PC-9 (cell line): ENCODE measurements around the gene BRAP. TPM values are rescaled to one million over a fixed set of nuclear protein-coding genes. Genes with fewer than 3 reads are reported as not detected.
"Not testable (repeated sequence)": the region's sequence is repeated elsewhere in the genome, so short reads cannot be mapped to it uniquely, and the experiment has no call there.

Source experiments
- BruUV-seq: library from RNA; stranded (reverse); fragments of 400-500 nt; replicated peaks from 2 replicates; lab custom pipeline; 2021; lab: Mats Ljungman, UMichigan
- CTCF ChIA-PET: fragments of 300-600 bp; sonication (Branson Sonifier 250); formaldehyde crosslinking; loops from one replicate; lab custom pipeline; 2022; ENCODE audit warnings: antibody characterized with exemption; lab: Charles Lee
- POLR2A ChIA-PET: fragments of 300-600 bp; sonication (Branson Sonifier 250); formaldehyde crosslinking; loops from one replicate; lab custom pipeline; 2022; ENCODE audit warnings: antibody characterized with exemption; ENCODE audit not compliant: unreplicated experiment; lab: Charles Lee
- DNase-seq, 2 experiments: peaks; one replicate each; pipeline versions ENCODE4 v3.0.0 to v3.0.0-alpha.2; 2015 to 2022; ENCODE audit warnings: mixed read lengths in 1 of 2
- H2AFZ ChIP-seq: fragments of 200-600 bp; sonication (generic); 2 replicates; pipeline ENCODE4 v1.8.1; 2017; ENCODE audit warnings: antibody characterized with exemption
- H3F3A ChIP-seq: fragments of 200-600 bp; sonication (generic); 2 replicates; pipeline ENCODE4 v1.8.1; 2017; ENCODE audit warnings: antibody characterized with exemption, mild to moderate bottlenecking, low read depth; ENCODE audit not compliant: insufficient read depth
- H3K27ac ChIP-seq: fragments of 200-600 bp; sonication (generic); 2 replicates; pipeline ENCODE4 v1.6.1; 2016; ENCODE audit warnings: mixed run types
- H3K27me3 ChIP-seq: fragments of 200-600 bp; sonication (generic); 2 replicates; pipeline ENCODE4 v1.6.1; 2016; ENCODE audit warnings: low read depth, mixed run types; ENCODE audit not compliant: insufficient read depth
- H3K36me3 ChIP-seq: fragments of 200-600 bp; sonication (generic); 2 replicates; pipeline ENCODE4 v1.6.1; 2016; ENCODE audit warnings: low read depth, mixed run types
- H3K4me1 ChIP-seq: fragments of 200-600 bp; sonication (generic); replicated peaks from 2 replicates; pipeline ENCODE4 v1.6.1; 2016; ENCODE audit warnings: mixed run types; ENCODE audit not compliant: insufficient read depth
- H3K4me2 ChIP-seq: fragments of 200-600 bp; sonication (generic); 2 replicates; pipeline ENCODE4 v1.6.1; 2017; ENCODE audit warnings: mixed run types
- H3K4me3 ChIP-seq: fragments of 200-600 bp; sonication (generic); 2 replicates; pipeline ENCODE4 v1.6.1; 2016; ENCODE audit warnings: mixed run types
- H3K79me2 ChIP-seq: fragments of 200-600 bp; sonication (generic); 2 replicates; pipeline ENCODE4 v1.6.1; 2017; ENCODE audit warnings: low read depth, mixed run types
- H3K9me2 ChIP-seq: fragments of 200-600 bp; sonication (generic); 2 replicates; pipeline ENCODE4 v1.8.1; 2017; ENCODE audit warnings: mild to moderate bottlenecking; ENCODE audit not compliant: insufficient read depth
- H3K9me3 ChIP-seq: fragments of 200-600 bp; sonication (generic); 2 replicates; pipeline ENCODE4 v1.8.1; 2016; ENCODE audit warnings: low read depth; ENCODE audit not compliant: insufficient read depth
- H4K20me1 ChIP-seq: fragments of 200-600 bp; sonication (generic); 2 replicates; pipeline ENCODE4 v1.8.1; 2017; ENCODE audit not compliant: insufficient read depth
- EZH2 ChIP-seq: fragments of 200-600 bp; sonication (generic); IDR thresholded peaks from 2 replicates; pipeline ENCODE4 v1.8.0; 2017; ENCODE audit warnings: antibody characterized with exemption, low read depth
- intact Hi-C: fragments of 100-400 bp; cut with micrococcal nuclease; formaldehyde crosslinking; loops from one replicate; pipeline ENCODE4 v1.10.0; 2022; ENCODE audit not compliant: unreplicated experiment
- total RNA-seq: library from RNA; stranded (reverse); gene quantifications from 2 replicates; pipeline ENCODE4 v1.2.3, GENCODE V29; 2021
- TF ChIP-seq, protein P1 (sequence below): fragments of 200-600 bp; sonication (generic); conservative IDR thresholded peaks from 2 replicates; pipeline ENCODE4 v1.6.1; 2017; ENCODE audit warnings: mixed run types, antibody characterized with exemption, mild to moderate bottlenecking, moderate library complexity

Gene BRAP
- total RNA-seq, 1 experiment from 2014 or later, result 15.8 TPM

DNA sequence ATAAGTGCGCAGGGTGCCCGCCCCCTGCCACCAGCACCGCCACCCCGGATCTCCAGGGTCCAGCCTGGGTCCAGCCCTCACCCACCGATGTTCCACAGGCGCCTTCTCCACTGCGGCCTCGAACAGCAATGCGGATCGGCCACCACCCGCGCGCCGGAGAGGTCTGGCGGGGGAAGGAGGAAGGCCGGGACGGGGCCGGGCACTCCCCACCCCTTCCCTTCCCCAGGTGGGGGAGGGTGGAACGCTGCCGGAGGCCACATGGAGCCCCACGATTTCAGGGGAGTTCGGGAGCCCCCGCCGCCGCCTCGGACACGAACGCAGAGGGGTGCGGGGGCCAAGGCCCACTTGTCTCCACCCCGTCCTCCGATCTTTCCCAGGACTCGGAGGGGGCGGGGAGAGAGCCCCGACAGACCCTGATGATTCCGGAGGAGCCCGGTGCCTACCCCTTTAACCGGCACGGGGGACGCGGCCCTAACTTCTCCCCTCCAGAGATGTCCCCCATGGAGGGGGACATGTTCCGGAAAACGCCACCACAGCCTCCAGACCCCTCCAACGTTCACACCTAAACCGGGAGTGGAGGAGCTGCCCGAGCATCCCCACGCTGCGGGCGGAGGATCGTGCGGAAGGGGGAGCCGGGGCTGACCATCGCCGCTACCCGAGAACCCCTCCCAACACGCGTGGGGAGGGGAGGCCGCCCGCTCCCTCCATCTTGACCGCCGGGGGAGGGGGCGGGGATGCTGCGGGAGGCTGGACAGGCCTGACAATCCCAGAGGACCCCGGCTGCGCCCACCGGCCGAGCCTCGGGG lies 87.7 kb downstream of the BRAP start:
- TF ChIP-seq, protein P1, sequence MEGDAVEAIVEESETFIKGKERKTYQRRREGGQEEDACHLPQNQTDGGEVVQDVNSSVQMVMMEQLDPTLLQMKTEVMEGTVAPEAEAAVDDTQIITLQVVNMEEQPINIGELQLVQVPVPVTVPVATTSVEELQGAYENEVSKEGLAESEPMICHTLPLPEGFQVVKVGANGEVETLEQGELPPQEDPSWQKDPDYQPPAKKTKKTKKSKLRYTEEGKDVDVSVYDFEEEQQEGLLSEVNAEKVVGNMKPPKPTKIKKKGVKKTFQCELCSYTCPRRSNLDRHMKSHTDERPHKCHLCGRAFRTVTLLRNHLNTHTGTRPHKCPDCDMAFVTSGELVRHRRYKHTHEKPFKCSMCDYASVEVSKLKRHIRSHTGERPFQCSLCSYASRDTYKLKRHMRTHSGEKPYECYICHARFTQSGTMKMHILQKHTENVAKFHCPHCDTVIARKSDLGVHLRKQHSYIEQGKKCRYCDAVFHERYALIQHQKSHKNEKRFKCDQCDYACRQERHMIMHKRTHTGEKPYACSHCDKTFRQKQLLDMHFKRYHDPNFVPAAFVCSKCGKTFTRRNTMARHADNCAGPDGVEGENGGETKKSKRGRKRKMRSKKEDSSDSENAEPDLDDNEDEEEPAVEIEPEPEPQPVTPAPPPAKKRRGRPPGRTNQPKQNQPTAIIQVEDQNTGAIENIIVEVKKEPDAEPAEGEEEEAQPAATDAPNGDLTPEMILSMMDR, result no peak
- TF ChIP-seq EZH2, result no peak
- Histone ChIP-seq H3F3A (peaks cover 30% of the 10 kb centered on the region), H3K36me3 (peaks cover 4% of the 10 kb centered on the region; the same call in 1 of the 2 replicates), H3K9me2 (no peaks in the 10 kb centered on the region), H3K79me2 (peaks cover 55% of the 10 kb centered on the region), H3K4me1 (peaks cover 55% of the 10 kb centered on the region), H3K4me3 (peak overlapping the region; percentile 98), H3K27me3 (no peaks in the 10 kb centered on the region), H2AFZ (peak overlapping the region; percentile 67), H4K20me1 (peaks cover 48% of the 10 kb centered on the region), H3K27ac (peak overlapping the region; percentile 63), H3K4me2 (peak overlapping the region; percentile 94), H3K9me3 (no peaks in the 10 kb centered on the region)
- intact Hi-C loops, result loop anchor here (1.0 to 10.0 kb wide), 2 partner anchors 47 to 63 kb away; no protein-coding TSS in a partner anchor
- no TSS peak for BruUV-seq
- ChIA-PET POLR2A (interaction anchor here (0.5 kb wide), 1 partner anchor 28 kb away, joined by 4 read pairs; no protein-coding TSS in a partner anchor), CTCF (no interaction called here)
- peak in 1 of 2 experiments; percentile 36 for DNase-seq

DNA sequence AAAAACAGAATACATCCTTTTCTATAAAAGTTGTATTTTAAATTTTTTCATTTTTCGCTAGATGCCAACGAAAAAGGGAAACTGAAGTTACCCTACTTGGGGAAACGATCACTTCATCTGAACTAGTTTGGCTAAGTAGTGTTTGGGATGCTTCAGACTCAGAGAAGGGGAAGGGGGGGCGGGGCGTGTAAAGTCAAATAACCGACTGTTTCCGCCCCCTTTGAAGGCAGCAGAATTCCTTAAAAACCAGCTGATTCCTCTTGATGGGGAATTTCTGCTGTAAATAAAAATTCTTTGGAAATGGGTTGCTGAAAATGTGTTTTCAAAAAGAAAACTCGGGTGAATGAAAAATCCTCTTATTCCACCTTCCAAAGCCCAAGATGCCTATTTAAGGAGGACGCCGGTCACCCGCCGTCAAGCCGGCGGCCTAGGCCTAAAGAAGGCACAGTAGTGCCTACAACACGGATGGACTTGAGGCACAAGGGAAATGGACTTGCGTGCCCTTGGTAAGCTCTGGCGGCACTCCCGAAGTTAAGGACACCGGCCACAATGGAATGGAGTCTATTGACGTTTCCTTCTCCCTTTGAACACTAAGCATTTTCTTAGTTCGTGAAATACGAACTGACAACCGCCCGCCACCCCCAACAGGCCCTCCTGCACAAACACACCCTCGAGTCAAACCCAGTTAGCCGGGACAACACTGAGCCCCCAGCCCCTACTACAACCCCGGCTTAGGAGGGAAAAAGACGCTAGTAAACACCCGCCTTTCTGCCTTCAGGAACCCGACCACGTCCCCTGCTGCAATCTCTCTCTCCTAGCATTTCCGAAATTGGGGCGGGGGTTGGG lies 88.5 kb downstream of the BRAP start:
- H2AFZ ChIP-seq, result peak overlapping the region; percentile 67; the same call in 1 of the 2 replicates
- H3K9me2 ChIP-seq, result no peaks in the 10 kb centered on the region
- TSS peak; percentile 50 for BruUV-seq
- peaks cover 56% of the 10 kb centered on the region for H4K20me1 ChIP-seq
- intact Hi-C loops, result loop anchor here (1.0 to 10.0 kb wide), 2 partner anchors 48 to 62 kb away; no protein-coding TSS in a partner anchor
- peak overlapping the region; percentile 63 for H3K27ac ChIP-seq
- H3F3A ChIP-seq, result peaks cover 28% of the 10 kb centered on the region
- CTCF ChIA-PET, result no interaction called here
- no peak for TF ChIP-seq EZH2
- TF ChIP-seq, protein P1, result no peak
- DNase-seq, result peak; percentile 24 to 68
- no peaks in the 10 kb centered on the region for H3K9me3 ChIP-seq
- POLR2A ChIA-PET, result interaction anchor here (0.6 kb wide), 1 partner anchor 45 kb away, joined by 4 read pairs; no protein-coding TSS in a partner anchor
- H3K4me1 ChIP-seq, result peaks cover 54% of the 10 kb centered on the region
- H3K36me3 ChIP-seq, result peaks cover 4% of the 10 kb centered on the region; the same call in 1 of the 2 replicates
- peaks cover 63% of the 10 kb centered on the region for H3K79me2 ChIP-seq
- no peaks in the 10 kb centered on the region for H3K27me3 ChIP-seq
- H3K4me3 ChIP-seq, result peak overlapping the region; percentile 98
- peak overlapping the region; percentile 94 for H3K4me2 ChIP-seq

DNA sequence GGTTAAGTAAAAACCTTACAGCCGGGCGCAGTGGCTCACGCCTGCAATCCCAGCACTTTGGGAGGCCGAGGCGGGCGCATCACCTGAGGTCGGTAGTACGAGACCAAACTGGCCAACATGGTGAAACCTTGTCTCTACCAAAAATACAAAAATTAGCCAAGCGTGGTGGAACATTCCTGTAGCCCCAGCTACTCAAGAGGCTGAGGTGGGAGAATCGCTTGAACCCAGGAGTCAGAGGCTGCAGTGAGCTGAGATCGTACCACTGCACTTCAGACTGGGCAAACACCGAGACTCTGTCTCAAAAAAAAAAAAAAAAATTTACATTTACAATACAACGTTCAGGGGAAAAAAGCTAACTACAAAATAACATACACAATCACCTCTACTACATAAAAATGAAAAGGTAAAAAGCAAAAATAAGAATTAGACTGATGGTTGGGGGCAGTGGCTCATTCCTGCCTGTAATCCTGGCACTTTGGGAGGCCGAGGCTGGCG lies 90.4 kb downstream of the BRAP start:
- DNase-seq, H3K27me3 ChIP-seq, H3K4me3 ChIP-seq, BruUV-seq, H3K27ac ChIP-seq, H3K9me2 ChIP-seq, H3K36me3 ChIP-seq, H3K9me3 ChIP-seq, POLR2A ChIA-PET, H2AFZ ChIP-seq: not testable (repeated sequence)
- peaks cover 81% of the 10 kb centered on the region for H3K79me2 ChIP-seq
- H3F3A ChIP-seq, result peaks cover 16% of the 10 kb centered on the region
- peaks cover 35% of the 10 kb centered on the region for H3K4me1 ChIP-seq
- peak overlapping the region; percentile 94 for H3K4me2 ChIP-seq
- H4K20me1 ChIP-seq, result peaks cover 74% of the 10 kb centered on the region
- CTCF ChIA-PET, result interaction anchor here (0.6 kb wide), 1 partner anchor 72 kb away, joined by 5 read pairs; no protein-coding TSS in a partner anchor
- intact Hi-C loops, result loop anchor here (10.0 kb wide), 1 partner anchor 61 kb away; no protein-coding TSS in a partner anchor

Other genes starting within 250 kb of the BRAP start
- 80.6 and 108 TPM in 2 replicates for gene ATXN2, start 86.6 kb downstream of the BRAP start, total RNA-seq
- 29.1 and 30.3 TPM in 2 replicates for gene ACAD10, start 97 bp upstream of the BRAP start, total RNA-seq
- gene ALDH2, start 81.0 kb upstream of the BRAP start, total RNA-seq, result 38.9 and 42.1 TPM in 2 replicates
- 45.0 and 64.7 TPM in 2 replicates for gene MAPKAPK5, start 156.3 kb upstream of the BRAP start, total RNA-seq